HG02610 (cell line): ENCODE data around the gene RNASET2.

Experiments
- ATAC-seq: cut with Tn5 transposase; IDR thresholded peaks from one replicate; pipeline ENCODE4 v1.9.1; 2021; ENCODE audit warnings: mild to moderate bottlenecking, moderate library complexity; ENCODE audit not compliant: unreplicated experiment

RNASET2 gene, protein sequence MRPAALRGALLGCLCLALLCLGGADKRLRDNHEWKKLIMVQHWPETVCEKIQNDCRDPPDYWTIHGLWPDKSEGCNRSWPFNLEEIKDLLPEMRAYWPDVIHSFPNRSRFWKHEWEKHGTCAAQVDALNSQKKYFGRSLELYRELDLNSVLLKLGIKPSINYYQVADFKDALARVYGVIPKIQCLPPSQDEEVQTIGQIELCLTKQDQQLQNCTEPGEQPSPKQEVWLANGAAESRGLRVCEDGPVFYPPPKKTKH

GRCh38 chr6:166956444-166957086 is at the start of gene RNASET2:
RNASET2 (minus strand) TSS chr6:166956550; CDS start chr6:166956182, 368 bp downstream.
- peak; percentile 70 for ATAC-seq

DNA sequence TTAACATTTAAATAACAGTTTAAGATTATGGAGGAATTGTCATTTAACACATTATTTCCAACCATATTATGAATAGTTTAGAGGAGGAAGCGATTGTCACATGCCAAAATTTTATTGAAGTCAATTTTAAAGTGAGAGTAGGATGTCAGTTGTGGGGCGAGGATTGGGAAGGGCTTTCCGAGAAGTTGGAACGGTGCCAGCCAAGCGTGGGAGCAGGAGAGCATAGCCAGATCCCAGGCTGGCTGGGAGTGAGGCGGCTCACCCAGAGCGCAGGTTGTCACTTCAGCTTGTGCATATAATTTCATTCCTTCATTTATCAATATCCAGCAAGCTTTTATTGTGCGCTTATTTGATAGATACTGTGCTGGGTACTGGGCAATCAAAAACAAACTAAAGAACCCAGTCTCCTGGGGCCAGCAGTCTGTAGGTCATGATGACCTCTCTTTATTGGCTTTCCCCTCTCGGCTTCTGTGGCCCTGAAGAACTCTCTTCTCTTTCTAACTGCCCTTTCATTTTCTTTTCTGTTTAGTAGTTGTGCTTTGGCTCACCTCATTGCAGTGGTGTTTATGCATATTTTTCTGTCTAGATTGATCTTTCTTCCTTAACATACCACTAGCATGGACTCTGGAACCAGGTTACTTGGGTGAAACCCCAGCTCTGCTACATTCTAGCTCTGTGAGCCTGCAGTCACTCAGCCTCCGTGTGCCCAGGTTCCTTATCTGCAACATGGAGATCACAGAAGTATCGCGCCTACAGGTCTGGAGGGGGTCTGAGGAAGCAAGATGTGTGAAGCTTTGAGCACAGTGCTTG is 49.2 kb upstream of the RNASET2 start:
- ATAC-seq = no peak

DNA sequence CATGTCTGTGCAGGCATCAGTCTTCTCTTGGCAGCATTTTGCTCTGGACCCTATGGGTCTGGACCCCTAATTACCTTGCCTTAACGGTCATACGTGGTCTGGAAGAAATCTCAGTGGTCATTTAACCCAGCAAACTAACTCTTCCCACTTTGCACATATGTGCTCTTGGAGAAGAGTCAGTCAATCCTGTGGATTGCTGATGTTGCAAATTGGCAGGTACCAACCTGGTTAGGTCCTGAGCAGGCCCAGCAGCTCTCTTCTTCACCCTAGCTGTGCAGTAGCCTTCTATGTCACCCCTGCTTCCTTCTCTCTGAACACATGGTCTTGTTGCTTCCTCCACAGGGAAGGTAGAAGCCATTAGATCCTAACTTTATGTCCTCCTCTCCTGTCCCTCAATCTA is 44.4 kb upstream of the RNASET2 start:
- no peak for ATAC-seq

GRCh38 chr6:166999884-167000253 is 43.5 kb upstream of the RNASET2 start:
- ATAC-seq = no peak

DNA sequence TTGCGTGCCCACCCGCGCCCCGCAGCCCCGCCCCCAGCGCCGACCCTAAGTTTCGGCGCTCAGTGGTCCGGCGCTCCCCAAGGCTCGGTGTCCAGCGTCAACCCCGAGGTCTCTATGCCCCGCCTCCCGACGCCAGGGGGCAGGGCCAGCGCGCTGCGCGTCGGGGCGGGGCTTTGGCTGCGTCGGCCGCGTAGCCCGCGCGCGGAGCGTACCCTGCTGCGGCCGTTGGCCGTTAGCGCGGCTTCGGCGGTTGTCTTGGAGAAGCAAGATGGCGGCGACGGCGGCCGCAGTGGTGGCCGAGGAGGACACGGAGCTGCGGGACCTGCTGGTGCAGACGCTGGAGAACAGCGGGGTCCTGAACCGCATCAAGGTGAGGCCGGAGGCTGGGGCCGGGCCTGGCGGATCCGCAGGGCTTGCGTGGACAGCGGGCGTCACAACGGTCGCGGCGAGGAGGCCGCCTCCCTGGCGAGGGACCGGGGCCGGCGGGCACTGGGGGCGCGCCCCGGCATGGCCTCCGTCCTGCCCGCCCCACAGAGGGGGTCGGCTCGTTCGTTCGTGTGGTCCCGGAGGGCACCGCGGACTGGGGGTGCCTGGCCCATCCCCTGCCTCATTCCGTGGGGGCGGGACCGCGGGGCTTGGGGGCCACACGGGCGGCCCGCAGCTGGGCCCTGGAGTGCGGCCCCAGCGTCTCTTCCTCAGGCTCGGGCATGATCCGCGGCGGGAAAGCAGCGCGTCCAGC is 43.0 kb upstream of the RNASET2 start, which contains the start of gene CEP43:
TSS of gene CEP43 (plus strand) at position 253 of the 739 bp plus-strand sequence. CDS start at position 269, 16 bp downstream.
- peak; percentile 91 for ATAC-seq

- peak; percentile 4 for ATAC-seq
These were observed 42.1 kb upstream of the RNASET2 start for GRCh38 chr6:166998256-166999144.

- ATAC-seq = no peak
These were observed 41.5 kb upstream of the RNASET2 start for GRCh38 chr6:166997768-166998255.

DNA sequence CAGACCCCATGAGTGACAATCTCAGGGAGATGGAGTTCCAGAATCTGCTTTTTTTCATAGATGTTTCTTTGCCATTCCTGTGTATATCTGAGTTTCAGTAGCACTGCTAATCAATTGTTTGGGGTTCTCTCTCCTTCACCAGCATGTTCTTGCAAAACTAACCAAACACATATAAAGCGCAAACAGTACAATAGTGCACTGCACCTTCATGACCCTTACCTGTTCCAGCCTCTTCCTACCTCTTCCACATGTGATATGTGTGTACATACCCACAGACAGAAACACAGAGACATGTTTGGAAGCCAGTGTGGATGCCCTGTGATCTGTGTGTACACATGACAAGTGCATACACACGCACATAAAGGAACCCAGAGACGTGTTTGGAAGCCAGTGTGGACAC is 41.0 kb upstream of the RNASET2 start:
- no peak for ATAC-seq

DNA sequence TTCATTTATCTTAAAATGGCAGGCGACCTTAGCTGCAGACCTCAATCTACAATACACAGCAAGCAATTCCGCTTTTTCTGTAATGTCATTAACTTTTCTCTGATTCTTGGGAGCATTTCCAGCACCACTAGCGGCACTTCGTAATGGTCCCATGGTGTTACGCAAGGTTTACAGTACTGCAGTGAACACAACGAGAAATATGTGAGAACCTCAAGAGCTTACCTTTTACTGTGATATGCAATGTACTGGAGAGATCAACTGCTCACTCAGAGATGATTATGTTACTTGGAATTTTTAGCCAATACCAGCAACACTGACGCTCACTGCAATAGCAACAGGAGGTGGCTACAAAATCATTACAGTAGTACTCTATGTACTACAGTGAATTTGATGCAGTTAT is 40.1 kb upstream of the RNASET2 start:
- no peak for ATAC-seq

- ATAC-seq = peak; percentile 47
These were observed 33.2 kb upstream of the RNASET2 start for GRCh38 chr6:166989427-166990032.

GRCh38 chr6:166988674-166989201 is 32.4 kb upstream of the RNASET2 start:
- no peak for ATAC-seq

GRCh38 chr6:166987930-166988329 is 31.6 kb upstream of the RNASET2 start:
- ATAC-seq = no peak

- ATAC-seq = no peak
These were observed 31.1 kb upstream of the RNASET2 start for GRCh38 chr6:166987448-166987847.

DNA sequence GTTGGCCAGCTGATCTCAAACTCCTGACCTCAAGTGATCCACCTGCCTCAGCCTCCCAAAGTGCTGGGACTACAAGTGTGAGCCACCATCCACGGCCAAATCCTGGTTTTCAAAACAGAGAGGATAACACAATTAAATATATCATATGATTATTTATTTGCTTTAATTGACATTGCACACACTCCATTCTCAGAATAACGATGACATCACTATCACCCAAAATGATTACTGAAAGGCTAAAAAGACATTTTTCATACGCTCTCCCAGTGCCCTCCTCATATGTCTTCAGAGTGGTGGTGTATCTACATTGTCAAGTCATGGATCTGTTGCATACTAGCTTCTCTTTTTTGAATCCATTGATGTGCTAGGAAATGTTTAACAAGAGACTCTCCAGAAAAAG is 24.4 kb upstream of the RNASET2 start:
- no peak for ATAC-seq

- no peak for ATAC-seq
These were observed 21.5 kb upstream of the RNASET2 start for GRCh38 chr6:166977621-166978525.

- ATAC-seq = no peak
These were observed 20.3 kb upstream of the RNASET2 start for GRCh38 chr6:166976636-166977035.

DNA sequence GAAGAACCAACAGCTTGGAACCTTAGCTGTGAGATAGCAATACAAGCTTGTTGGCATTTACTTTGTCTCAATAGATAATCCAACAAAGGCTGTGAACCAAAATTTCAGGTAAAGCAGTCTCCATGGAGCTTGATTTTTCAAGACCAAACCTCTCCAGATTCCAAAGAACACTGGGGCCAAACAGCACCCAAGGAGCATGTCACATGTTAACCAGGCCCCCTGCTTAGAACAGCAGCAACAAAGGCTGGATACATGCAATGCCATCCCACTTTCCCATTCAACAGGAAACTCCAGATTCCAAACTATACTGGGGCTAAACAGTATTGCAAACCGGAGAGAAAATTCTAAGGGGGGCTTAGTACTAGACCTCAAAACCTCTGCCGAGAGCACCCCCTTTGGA is 15.8 kb upstream of the RNASET2 start:
- no peak for ATAC-seq

- no peak for ATAC-seq
These were observed 14.9 kb upstream of the RNASET2 start for GRCh38 chr6:166971271-166971670.
